Subcutaneous adipose tissue (tissue), 4 donors: ENCODE measurements around the gene MIA. TPM values are rescaled to one million over a fixed set of nuclear protein-coding genes. Genes with fewer than 3 reads are reported as not detected.

Experiments
- total RNA-seq, 4 donors: library from RNA; depleted of rRNA; stranded (reverse); fragments of >200 nt; gene quantifications; one replicate each; pipeline ENCODE4 v1.1.0, GENCODE V29; 2016
- TF ChIP-seq, protein P1 (sequence below): fragments of 450-650 bp; IDR thresholded peaks from one replicate; pipeline ENCODE4 v1.5.1; 2016; ENCODE audit warnings: low read depth, mild to moderate bottlenecking, control low read depth, antibody characterized with exemption, moderate library complexity

The MIA gene
- total RNA-seq, 4 donors from 2014 or later: not detected

DNA sequence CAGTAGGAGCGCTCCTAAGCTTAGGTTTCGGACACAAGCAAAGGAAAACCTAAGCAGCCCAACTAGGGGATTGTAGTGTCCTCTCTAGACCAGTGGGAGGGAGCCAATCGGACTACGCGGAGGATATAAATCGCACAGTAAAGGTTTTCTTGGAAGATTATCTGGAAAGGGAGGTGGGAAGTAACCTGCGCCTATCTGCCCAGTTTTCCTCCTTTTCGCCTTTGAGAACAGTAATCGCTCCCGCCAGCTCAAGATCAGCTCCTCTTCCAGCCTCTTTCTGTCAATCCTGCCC lies 2.3 kb downstream of the MIA start:
- TF ChIP-seq, protein P1, sequence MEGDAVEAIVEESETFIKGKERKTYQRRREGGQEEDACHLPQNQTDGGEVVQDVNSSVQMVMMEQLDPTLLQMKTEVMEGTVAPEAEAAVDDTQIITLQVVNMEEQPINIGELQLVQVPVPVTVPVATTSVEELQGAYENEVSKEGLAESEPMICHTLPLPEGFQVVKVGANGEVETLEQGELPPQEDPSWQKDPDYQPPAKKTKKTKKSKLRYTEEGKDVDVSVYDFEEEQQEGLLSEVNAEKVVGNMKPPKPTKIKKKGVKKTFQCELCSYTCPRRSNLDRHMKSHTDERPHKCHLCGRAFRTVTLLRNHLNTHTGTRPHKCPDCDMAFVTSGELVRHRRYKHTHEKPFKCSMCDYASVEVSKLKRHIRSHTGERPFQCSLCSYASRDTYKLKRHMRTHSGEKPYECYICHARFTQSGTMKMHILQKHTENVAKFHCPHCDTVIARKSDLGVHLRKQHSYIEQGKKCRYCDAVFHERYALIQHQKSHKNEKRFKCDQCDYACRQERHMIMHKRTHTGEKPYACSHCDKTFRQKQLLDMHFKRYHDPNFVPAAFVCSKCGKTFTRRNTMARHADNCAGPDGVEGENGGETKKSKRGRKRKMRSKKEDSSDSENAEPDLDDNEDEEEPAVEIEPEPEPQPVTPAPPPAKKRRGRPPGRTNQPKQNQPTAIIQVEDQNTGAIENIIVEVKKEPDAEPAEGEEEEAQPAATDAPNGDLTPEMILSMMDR: no peak

- TF ChIP-seq, protein P1: no peak
Measured at GRCh38 chr19:40777937-40778705, 2.8 kb downstream of the MIA start, which contains the start of gene RAB4B. TSS of gene RAB4B (plus strand) at chr19:40778247. CDS start at chr19:40778376, 129 bp downstream.

- TF ChIP-seq, protein P1: no peak
Measured at GRCh38 chr19:40778706-40779284, 3.5 kb downstream of the MIA start.

GRCh38 chr19:40780582-40780981 lies 5.3 kb downstream of the MIA start:
- TF ChIP-seq, protein P1: no peak

- TF ChIP-seq, protein P1: no peak
Measured at GRCh38 chr19:40781140-40781539, 5.8 kb downstream of the MIA start.

DNA sequence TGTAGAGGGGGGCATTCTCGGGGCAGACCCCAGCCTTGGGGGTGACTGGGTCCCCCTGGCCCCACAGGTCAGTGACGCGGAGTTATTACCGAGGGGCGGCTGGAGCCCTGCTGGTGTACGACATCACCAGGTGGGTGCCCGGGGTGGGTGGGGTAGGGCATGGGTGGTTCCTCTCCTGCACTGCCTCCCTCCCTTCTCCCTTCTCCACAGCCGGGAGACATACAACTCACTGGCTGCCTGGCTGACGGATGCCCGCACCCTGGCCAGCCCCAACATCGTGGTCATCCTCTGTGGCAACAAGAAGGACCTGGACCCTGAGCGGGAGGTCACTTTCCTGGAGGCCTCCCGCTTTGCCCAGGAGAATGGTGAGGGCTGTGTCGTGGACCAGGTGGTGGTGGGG lies 8.4 kb downstream of the MIA start:
- TF ChIP-seq, protein P1: no peak

- TF ChIP-seq, protein P1: no peak
Measured at GRCh38 chr19:40785526-40785925, 10.2 kb downstream of the MIA start.
